Epithelial cell of esophagus (primary cell): ENCODE results near the gene ZNF33A.
"Not testable (repeated sequence)": the region's sequence is repeated elsewhere in the genome, so short reads cannot be mapped to it uniquely, and the experiment has no call there.

ENCODE experiments used
- DNase-seq: peaks from one replicate; pipeline ENCODE4 v3.0.0; 2010; ENCODE audit warnings: low read depth
- H3K4me3 ChIP-seq: 2 replicates; pipeline ENCODE4 v1.5.1; 2011; ENCODE audit warnings: mild to moderate bottlenecking, low read length, control low read depth
- TF ChIP-seq, protein P1 (sequence below): IDR thresholded peaks from 2 replicates; pipeline ENCODE4 v1.5.1; 2011; ENCODE audit warnings: low read depth, mild to moderate bottlenecking, low read length, control low read depth, inconsistent platforms; ENCODE audit not compliant: insufficient read depth; ENCODE audit errors: missing control alignments

ZNF33A gene

GRCh38 chr10:38043516-38043915 lies 33.0 kb downstream of the ZNF33A start:
- no peak overlapping the region for H3K4me3 ChIP-seq
- DNase-seq, result no peak
- TF ChIP-seq, protein P1, sequence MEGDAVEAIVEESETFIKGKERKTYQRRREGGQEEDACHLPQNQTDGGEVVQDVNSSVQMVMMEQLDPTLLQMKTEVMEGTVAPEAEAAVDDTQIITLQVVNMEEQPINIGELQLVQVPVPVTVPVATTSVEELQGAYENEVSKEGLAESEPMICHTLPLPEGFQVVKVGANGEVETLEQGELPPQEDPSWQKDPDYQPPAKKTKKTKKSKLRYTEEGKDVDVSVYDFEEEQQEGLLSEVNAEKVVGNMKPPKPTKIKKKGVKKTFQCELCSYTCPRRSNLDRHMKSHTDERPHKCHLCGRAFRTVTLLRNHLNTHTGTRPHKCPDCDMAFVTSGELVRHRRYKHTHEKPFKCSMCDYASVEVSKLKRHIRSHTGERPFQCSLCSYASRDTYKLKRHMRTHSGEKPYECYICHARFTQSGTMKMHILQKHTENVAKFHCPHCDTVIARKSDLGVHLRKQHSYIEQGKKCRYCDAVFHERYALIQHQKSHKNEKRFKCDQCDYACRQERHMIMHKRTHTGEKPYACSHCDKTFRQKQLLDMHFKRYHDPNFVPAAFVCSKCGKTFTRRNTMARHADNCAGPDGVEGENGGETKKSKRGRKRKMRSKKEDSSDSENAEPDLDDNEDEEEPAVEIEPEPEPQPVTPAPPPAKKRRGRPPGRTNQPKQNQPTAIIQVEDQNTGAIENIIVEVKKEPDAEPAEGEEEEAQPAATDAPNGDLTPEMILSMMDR, result no peak

DNA sequence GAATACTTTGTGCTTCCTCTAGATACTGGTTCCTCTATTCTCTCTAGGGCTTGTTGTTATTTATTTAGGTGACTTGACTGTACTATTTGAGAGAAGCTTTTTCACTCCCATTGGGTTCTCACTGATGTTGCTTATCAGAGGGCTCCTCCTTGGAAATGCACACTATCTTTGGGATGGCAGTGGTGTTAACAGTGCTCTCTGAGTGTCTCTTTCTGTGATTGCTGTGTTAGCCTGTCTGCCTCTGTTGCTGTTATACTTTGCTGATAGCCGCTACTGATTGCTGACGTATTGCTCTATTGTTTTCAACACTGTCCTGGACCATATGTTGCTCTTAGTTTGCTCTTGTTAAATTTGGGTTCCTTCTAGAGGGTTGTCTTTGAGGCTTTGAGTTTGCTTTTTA lies 34.7 kb downstream of the ZNF33A start:
- TF ChIP-seq, protein P1, result no peak
- H3K4me3 ChIP-seq, result no peak overlapping the region
- no peak for DNase-seq

DNA sequence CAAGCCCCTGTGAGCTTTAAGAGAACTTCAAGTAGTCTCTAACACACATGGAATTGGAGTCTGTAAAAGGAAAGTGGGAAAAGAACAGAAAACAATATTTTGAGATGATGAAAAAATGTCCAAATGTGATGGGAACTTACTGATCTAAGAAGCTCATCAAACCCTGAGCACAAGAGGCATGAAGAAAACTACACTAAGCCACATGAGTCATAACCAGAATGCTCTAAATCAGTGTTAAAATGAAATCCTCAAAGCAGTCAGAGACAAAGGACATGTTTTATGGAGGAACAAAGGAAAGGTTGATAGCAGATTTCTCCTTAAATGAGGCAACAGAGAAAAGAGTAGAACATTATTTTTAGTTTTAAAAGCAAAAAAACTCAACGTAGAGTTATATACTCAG lies 37.2 kb downstream of the ZNF33A start:
- DNase-seq, result no peak
- no peak overlapping the region for H3K4me3 ChIP-seq
- TF ChIP-seq, protein P1, result no peak

DNA sequence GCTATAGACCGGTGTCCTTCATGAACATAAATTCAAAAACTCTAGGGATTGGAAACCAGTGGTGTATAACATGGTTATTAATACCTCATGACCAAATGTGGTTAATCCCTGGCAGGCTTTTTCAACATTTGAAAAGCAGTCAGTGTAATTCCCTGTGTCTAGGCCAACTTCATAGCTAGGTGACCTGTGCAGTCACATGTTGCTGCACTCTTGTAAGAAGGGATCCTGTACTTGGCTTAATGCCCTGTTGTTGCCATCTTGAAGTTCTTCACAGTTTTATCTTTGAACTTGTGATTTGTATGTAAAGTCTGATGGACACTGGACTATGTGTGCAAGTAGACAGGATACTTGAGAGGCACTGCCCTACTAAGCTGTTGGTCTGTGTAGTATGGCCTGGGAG lies 39.7 kb downstream of the ZNF33A start:
- TF ChIP-seq, protein P1, result no peak

DNA sequence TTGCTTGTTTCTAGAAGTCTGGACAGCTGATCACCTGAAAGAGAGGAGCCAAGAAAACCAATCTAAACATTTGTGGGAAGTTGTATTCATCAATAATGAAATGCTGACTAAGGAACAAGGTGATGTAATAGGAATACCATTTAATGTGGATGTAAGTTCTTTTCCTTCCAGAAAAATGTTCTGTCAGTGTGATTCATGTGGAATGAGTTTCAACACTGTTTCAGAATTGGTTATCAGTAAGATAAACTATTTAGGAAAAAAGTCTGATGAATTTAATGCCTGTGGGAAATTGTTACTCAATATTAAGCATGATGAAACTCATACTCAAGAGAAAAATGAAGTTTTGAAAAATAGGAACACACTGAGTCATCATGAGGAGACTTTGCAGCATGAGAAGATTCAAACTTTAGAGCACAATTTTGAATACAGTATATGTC lies 43.9 kb downstream of the ZNF33A start:
- H3K4me3 ChIP-seq, result no peak overlapping the region
- peak; percentile 88 for DNase-seq
- TF ChIP-seq, protein P1, result no peak

More for the DNA sequence above, 39.7 kb downstream of the ZNF33A start:
- DNase-seq, result no peak
- no peak overlapping the region for H3K4me3 ChIP-seq

GRCh38 chr10:38055274-38055894 lies 44.9 kb downstream of the ZNF33A start:
- not testable (repeated sequence) for DNase-seq, H3K4me3 ChIP-seq

DNA sequence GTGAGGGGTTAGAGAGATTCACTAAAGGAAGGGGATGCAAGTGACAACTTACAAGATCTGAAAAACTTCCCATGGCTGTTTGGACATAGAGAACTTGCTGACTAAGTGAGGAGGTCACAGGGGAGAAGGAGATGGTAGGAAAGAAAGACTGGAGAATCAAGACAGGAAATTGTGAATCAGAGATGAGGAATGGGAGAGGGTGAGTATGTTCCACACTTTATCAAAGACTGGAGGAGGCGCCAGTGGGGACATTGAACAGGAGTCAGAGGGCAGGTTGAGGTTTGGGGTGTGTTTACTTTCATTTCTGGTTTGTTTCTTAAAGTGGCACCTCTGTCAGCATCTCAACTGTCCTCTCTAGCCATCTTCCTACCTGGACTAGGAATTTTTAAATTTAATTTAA lies 59.2 kb downstream of the ZNF33A start:
- peak; percentile 78 for DNase-seq
- H3K4me3 ChIP-seq, result not testable (repeated sequence)

DNA sequence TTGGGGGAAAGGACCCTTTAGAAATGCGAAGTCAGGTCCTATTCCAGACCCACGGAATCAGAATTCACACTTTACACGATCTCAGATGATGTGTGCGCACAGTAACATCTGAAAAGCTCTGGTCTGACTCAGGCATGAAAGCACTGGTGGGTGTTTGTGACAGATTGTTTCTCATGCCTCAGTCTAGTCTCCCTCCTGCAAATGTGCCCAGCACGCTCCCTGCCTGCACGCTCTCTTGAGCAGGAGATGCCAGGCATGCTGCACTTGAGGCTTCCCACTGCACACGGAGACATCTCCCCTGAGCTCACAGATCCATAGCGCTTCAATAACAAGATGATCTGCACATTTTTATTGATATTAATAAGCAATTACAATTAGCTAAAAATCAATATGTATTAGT lies 60.0 kb downstream of the ZNF33A start:
- no peak overlapping the region for H3K4me3 ChIP-seq
- DNase-seq, result no peak
- TF ChIP-seq, protein P1, result no peak
